Daoy (cell line): Measurements from ENCODE around the gene MYF6. TPM values are rescaled to one million over a fixed set of nuclear protein-coding genes. Genes with fewer than 3 reads are reported as not detected.

Experiments
- total RNA-seq: library from RNA; depleted of rRNA; stranded (reverse); fragments of >200 nt; shearing (Covaris generic); gene quantifications from 2 replicates; pipeline ENCODE4 v1.2.3, GENCODE V29; 2014; rRNA removed

Gene MYF6
- total RNA-seq, 1 experiment from 2014 or later = not detected

Other genes starting within 250 kb of the MYF6 start
- not detected in 2 replicates for gene MYF5, start 9.3 kb downstream of the MYF6 start, total RNA-seq
- gene LIN7A, start 230.3 kb downstream of the MYF6 start, total RNA-seq = 0.12 and 1.3 TPM in 2 replicates